B cell (primary cell): ENCODE data around the gene SH2B2. TPM values are rescaled to one million over a fixed set of nuclear protein-coding genes. Genes with fewer than 3 reads are reported as not detected.
A peak's percentile ranks its signal among the peaks of the same experiment; 100 is the strongest.

ENCODE experiments used
- ATAC-seq: fragments of 200-7000 bp; cut with Tn5 transposase; one replicate; pipeline ENCODE4 v1.10.0; 2021; ENCODE audit warnings: low read depth, mild to moderate bottlenecking, moderate number of reproducible peaks, moderate library complexity
- CTCF ChIA-PET: fragments of 350-600 bp; sonication (Branson Sonifier 250); formaldehyde crosslinking; loops from one replicate; lab custom pipeline; 2021; ENCODE audit warnings: antibody characterized with exemption, inconsistent platforms; lab: Charles Lee
- POLR2A ChIA-PET: fragments of 350-600 bp; sonication (Branson Sonifier 250); formaldehyde crosslinking; loops from one replicate; lab custom pipeline; 2021; ENCODE audit warnings: antibody characterized with exemption; lab: Charles Lee
- DNase-seq: peaks from one replicate; pipeline ENCODE4 v3.0.0; 2013
- H2AFZ ChIP-seq: 2 replicates; pipeline ENCODE4 v1.6.1; 2012; ENCODE audit warnings: mild to moderate bottlenecking, low read depth, low read length; ENCODE audit not compliant: insufficient read depth, poor library complexity, severe bottlenecking
- H3K27ac ChIP-seq, 2 donors: 1 replicate in 1 of 2; 2 replicates in 1 of 2; pipeline ENCODE4 v1.5.1; 2012 to 2013; ENCODE audit warnings: low read length in 2 of 2, mild to moderate bottlenecking in 2 of 2, moderate library complexity in 1 of 2
- H3K27me3 ChIP-seq, 4 experiments: fragments of 200-600 bp in 1 of 4; sonication (generic) in 1 of 4; replicated peaks in 1 of 4; 1 replicate in 2 of 4; 2 replicates in 2 of 4; pipeline versions ENCODE4 v1.6.1 to v1.7.0; 2013 to 2016; ENCODE audit warnings: low read length in 3 of 4, mild to moderate bottlenecking in 2 of 4, mixed read lengths in 1 of 4, moderate library complexity in 1 of 4; ENCODE audit not compliant: insufficient read depth in 4 of 4, control insufficient read depth in 3 of 4; ENCODE audit errors: control extremely low read depth in 1 of 4
- H3K36me3 ChIP-seq, 2 experiments: replicated peaks in 1 of 2; 1 replicate in 1 of 2; 2 replicates in 1 of 2; pipeline versions ENCODE4 v1.6.1 to v1.7.1; 2013; ENCODE audit warnings: low read length in 1 of 2; ENCODE audit not compliant: insufficient read depth in 2 of 2, control insufficient read depth in 1 of 2; ENCODE audit errors: control extremely low read depth in 1 of 2, extremely low read depth in 1 of 2
- H3K4me1 ChIP-seq, 2 donors: fragments of 200-600 bp in 1 of 2; sonication (generic) in 1 of 2; 1 replicate in 1 of 2; 2 replicates in 1 of 2; pipeline versions ENCODE4 v1.5.1 to v1.6.1; 2013 to 2017; ENCODE audit warnings: low read length in 2 of 2; ENCODE audit not compliant: control insufficient read depth in 2 of 2, insufficient read depth in 2 of 2
- H3K4me2 ChIP-seq: replicated peaks from 2 replicates; pipeline ENCODE3; 2012; ENCODE audit warnings: mild to moderate bottlenecking, low read depth, low read length; ENCODE audit not compliant: poor library complexity, severe bottlenecking
- H3K4me3 ChIP-seq, 5 experiments: fragments of 200-600 bp in 1 of 5; sonication (generic) in 1 of 5; 1 replicate in 3 of 5; 2 replicates in 2 of 5; pipeline versions ENCODE4 v1.5.1 to v1.7.0; 2011 to 2016; ENCODE audit warnings: low read length in 4 of 5, mild to moderate bottlenecking in 4 of 5, low read depth in 2 of 5, control low read depth in 1 of 5, moderate library complexity in 1 of 5; ENCODE audit not compliant: insufficient read depth in 1 of 5; ENCODE audit errors: control extremely low read depth in 1 of 5, extremely low read depth in 1 of 5
- H3K79me2 ChIP-seq: fragments of 200-600 bp; sonication (generic); one replicate; pipeline ENCODE4 v1.6.0; 2016; ENCODE audit warnings: low read length; ENCODE audit not compliant: control insufficient read depth, insufficient read depth
- H3K9ac ChIP-seq: fragments of 200-600 bp; sonication (generic); 2 replicates; pipeline ENCODE4 v1.6.1; 2017; ENCODE audit warnings: mild to moderate bottlenecking, low read length, moderate library complexity
- H3K9me3 ChIP-seq, 3 donors: one replicate each; pipeline versions ENCODE4 v1.6.1 to v1.7.1; 2013; ENCODE audit warnings: low read length in 2 of 3; ENCODE audit not compliant: control insufficient read depth in 2 of 3, insufficient read depth in 1 of 3; ENCODE audit errors: control extremely low read depth in 1 of 3
- H4K20me1 ChIP-seq: 2 replicates; pipeline ENCODE4 v1.6.0; 2012; ENCODE audit warnings: mild to moderate bottlenecking, low read length; ENCODE audit not compliant: insufficient read depth, control insufficient read depth, poor library complexity, severe bottlenecking
- H3K27ac Mint-ChIP-seq: one replicate; pipeline ENCODE4 v1.8.0; 2021; ENCODE audit warnings: mixed read lengths
- H3K27me3 Mint-ChIP-seq: one replicate; pipeline ENCODE4 v1.8.0; 2021; ENCODE audit warnings: mixed read lengths
- H3K4me1 Mint-ChIP-seq: one replicate; pipeline ENCODE4 v1.8.0; 2021; ENCODE audit warnings: mixed read lengths
- H3K4me3 Mint-ChIP-seq: one replicate; pipeline ENCODE4 v1.8.0; 2021; ENCODE audit warnings: mixed read lengths
- H3K9me3 Mint-ChIP-seq: one replicate; pipeline ENCODE4 v1.8.0; 2022; ENCODE audit warnings: mixed read lengths; ENCODE audit not compliant: insufficient read depth
- EZH2 ChIP-seq: IDR thresholded peaks from 2 replicates; pipeline ENCODE4 v1.6.1; 2012; ENCODE audit warnings: borderline replicate concordance, low read depth, mild to moderate bottlenecking, moderate library complexity, low read length; ENCODE audit not compliant: insufficient read depth, poor library complexity, severe bottlenecking
- WGBS: methylation state at CpG from one replicate; pipeline ENCODE4 v1.1.5; 2013; ENCODE audit warnings: missing lambda C conversion rate; ENCODE audit not compliant: insufficient coverage; 5-methylcytosine and 5-hydroxymethylcytosine counted together
- intact Hi-C: fragments of 100-400 bp; cut with micrococcal nuclease; formaldehyde crosslinking; loops from one replicate; pipeline ENCODE4 v1.10.0; 2022
- polyA plus RNA-seq: library from polyadenylated mRNA; depleted of rRNA; stranded (reverse); fragments of >200 nt; gene quantifications from 2 replicates; pipeline ENCODE4 v1.2.3, GENCODE V29; 2012
- total RNA-seq, 2 donors: library from RNA; stranded (reverse); fragments of 120-200 nt in 1 of 2; gene quantifications; 1 replicate in 1 of 2; 2 replicates in 1 of 2; pipeline versions ENCODE4 v1.2.3 to v1.2.4, GENCODE V29; 2013 to 2022
- TF ChIP-seq, protein P1 (sequence below): fragments of 200-600 bp; IDR thresholded peaks from one replicate; pipeline ENCODE4 v1.8.0; 2022; ENCODE audit warnings: antibody characterized with exemption, mild to moderate bottlenecking

The SH2B2 gene
- total and polyA plus RNA-seq, 2 donors (not counting 1 experiment from before 2014, with no cell fraction given), result 41.2 to 95.4 TPM

- POLR2A ChIA-PET, result interaction anchor here (2.1 kb wide), 1 partner anchor 33 kb away, joined by 8 read pairs; the partner anchor contains the start of gene SH2B2
- no peak overlapping the region for H2AFZ ChIP-seq
- H3K4me2 ChIP-seq, result peak overlapping the region; percentile 58
- peaks cover 14% of the 10 kb centered on the region for H4K20me1 ChIP-seq
- DNase-seq, result no peak
- H3K4me3 Mint-ChIP-seq, result peak overlapping the region; percentile 45
- H3K79me2 ChIP-seq, result no peaks in the 10 kb centered on the region
- no peaks in the 10 kb centered on the region for H3K9me3 ChIP-seq
- H3K4me1 ChIP-seq, result peaks cover 7 to 8% of the 10 kb centered on the region in 2 donors
- H3K9ac ChIP-seq, result no peak overlapping the region
- H3K4me1 Mint-ChIP-seq, result peaks cover 31% of the 10 kb centered on the region
- CTCF ChIA-PET, result interaction anchor here (0.6 to 5.3 kb wide), 6 partner anchors 8 to 41 kb away, joined by 3 to 39 read pairs (median 5); partner anchors contain the start of gene SH2B2
- intact Hi-C loops, result loop anchor here (1.0 kb wide), 1 partner anchor 33 kb away; no protein-coding TSS in a partner anchor
- TF ChIP-seq, protein P1, sequence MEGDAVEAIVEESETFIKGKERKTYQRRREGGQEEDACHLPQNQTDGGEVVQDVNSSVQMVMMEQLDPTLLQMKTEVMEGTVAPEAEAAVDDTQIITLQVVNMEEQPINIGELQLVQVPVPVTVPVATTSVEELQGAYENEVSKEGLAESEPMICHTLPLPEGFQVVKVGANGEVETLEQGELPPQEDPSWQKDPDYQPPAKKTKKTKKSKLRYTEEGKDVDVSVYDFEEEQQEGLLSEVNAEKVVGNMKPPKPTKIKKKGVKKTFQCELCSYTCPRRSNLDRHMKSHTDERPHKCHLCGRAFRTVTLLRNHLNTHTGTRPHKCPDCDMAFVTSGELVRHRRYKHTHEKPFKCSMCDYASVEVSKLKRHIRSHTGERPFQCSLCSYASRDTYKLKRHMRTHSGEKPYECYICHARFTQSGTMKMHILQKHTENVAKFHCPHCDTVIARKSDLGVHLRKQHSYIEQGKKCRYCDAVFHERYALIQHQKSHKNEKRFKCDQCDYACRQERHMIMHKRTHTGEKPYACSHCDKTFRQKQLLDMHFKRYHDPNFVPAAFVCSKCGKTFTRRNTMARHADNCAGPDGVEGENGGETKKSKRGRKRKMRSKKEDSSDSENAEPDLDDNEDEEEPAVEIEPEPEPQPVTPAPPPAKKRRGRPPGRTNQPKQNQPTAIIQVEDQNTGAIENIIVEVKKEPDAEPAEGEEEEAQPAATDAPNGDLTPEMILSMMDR, result no peak
- no peak for TF ChIP-seq EZH2
- no peak overlapping the region for H3K27ac ChIP-seq
- H3K27ac Mint-ChIP-seq, result peak overlapping the region; percentile 50
- 88% methylated on average over 36 of the region's 37 CpGs for WGBS
- no peaks in the 10 kb centered on the region for H3K27me3 Mint-ChIP-seq
- peaks cover 3 to 48% of the 10 kb centered on the region in 2 experiments for H3K36me3 ChIP-seq
- H3K4me3 ChIP-seq, result no peak overlapping the region
- no peaks in the 10 kb centered on the region for H3K9me3 Mint-ChIP-seq
- no peak for ATAC-seq
- H3K27me3 ChIP-seq, result no peaks in the 10 kb centered on the region
Observed at GRCh38 chr7:102320601-102321350, 34.1 kb downstream of the SH2B2 start.
